Amygdala (tissue), 56 donors: ENCODE measurements around the gene FBN3.

Source experiments
- DNase-seq, 56 donors: peaks; one replicate each; lab custom pipeline; 2025; lab: John Stamatoyannopoulos, UW

Gene FBN3

DNA sequence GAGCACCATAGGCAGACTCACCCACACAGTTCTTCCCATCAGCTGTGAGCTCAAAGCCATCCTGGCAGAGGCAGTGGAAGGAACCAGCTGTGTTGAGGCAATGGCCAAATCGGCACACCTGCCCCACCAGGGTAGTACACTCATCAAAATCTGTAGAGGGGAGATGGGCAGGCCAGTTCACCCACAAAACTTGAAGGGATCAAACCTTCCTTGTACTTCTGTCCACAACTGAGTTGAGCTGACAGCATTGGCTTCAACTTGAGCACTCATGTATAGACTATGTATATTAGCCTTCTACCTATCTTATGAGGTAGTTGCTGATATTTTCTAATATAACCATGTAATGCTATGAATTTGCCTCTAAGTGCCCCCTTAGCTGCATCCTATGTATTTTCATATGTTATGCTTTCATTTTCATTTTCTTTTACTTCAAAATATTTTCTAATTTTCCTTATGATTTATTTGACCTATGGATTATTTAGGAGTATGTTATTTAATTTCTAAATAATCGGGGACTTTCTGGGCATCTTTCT, 54.0 kb downstream of the FBN3 start:
- no peak for DNase-seq

DNA sequence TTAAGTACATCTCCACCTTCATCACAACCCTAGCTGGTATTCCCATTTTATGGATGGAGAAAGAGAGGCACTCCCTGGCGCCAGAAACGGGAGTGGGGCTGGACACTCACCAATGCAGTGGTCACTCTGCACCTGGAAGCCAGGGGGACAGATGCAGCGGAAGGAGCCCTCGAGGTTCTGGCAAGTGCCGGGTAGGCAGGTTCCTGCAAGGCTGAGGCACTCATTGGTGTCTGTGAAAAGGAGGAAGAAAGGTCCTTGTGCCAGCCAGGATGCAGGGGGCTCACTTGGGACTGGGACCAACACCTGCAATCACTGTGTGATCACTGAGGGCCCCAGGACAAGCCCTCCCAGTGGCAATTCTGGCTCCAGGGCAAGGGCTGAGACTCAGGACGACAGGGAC, 55.1 kb downstream of the FBN3 start:
- no peak for DNase-seq

DNA sequence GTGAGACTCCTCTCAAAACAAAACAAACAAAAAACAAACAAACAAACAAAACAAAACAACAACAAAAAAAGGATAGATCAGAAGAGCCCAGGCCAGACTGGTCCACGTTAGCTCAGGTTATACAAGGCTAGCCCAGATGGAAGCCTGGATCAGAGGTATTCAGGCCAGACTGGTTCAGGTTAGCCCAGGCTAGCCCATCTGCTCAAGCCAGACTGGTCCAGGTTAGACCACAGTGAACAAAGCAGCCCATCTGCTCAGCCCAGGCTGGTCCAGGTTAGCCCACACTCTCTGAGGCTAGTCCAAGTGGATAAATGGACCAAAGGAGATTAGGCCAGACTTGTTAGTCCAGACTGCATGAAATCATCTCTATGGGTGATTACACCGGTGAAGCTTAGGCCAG, 55.7 kb downstream of the FBN3 start:
- no peak for DNase-seq

DNA sequence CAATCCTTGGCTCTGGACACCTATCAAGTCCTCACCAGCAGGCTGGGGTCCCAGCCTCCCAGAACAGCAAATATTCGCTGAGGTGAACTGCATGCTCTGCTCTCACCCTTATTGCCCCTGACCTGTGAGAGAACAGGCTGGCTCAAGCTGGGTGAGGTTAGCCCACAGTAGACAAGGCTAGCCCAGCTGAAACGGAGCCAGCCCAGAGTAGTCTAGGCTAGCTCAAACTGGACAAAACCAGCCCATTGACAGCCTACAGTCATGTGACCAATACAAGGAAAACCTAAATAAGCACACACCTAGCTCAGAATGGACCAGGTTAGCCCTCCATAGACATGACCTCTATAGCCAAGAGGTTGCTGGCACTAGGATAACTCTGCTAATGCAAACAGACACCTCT, 58.4 kb downstream of the FBN3 start:
- DNase-seq, result no peak

DNA sequence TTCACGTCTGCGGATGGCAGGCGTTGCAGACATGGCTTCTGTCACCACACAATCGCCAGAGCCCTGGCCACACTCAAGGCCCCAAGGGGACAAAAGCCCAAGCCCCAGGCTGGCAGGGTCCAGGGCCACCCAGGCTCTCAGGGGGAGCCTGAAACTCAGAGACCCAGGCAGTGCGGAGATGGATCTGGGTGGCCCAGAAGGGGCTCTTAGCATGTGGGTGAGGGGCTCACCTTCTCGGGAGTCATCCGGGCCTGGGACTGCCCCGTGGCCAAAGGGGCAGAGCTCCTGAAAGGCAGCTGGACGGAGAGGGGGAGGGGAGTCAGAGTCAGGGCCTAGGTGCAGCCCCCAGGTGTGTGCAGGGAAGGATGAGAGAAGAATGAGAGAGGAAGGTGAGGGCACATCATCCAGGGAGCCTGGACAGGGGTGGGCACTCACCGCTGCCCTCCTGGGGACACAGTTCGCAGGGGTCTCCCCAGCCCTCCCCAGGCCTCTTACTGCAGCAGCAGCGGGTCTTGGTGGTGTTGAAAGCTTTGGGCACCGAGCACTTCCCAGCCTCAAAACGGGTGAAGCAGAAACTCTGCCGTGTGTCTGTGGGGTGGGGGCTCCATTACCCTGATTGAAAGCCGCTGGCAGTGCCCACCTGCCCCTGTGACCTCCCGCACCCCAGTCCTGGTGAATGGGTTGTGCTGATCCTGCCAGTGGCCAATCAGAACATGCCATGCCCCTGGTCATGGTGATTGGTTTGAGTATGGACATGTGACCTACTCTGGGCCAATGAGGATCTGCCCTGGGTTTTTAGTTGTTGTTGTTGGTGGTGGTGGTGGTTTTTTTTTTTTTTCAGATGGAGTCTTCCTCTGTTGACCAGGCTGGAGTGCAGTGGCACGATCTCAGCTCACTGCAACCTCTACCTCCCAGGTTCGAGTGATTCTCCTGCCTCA, 59.5 kb downstream of the FBN3 start:
- DNase-seq, result no peak

DNA sequence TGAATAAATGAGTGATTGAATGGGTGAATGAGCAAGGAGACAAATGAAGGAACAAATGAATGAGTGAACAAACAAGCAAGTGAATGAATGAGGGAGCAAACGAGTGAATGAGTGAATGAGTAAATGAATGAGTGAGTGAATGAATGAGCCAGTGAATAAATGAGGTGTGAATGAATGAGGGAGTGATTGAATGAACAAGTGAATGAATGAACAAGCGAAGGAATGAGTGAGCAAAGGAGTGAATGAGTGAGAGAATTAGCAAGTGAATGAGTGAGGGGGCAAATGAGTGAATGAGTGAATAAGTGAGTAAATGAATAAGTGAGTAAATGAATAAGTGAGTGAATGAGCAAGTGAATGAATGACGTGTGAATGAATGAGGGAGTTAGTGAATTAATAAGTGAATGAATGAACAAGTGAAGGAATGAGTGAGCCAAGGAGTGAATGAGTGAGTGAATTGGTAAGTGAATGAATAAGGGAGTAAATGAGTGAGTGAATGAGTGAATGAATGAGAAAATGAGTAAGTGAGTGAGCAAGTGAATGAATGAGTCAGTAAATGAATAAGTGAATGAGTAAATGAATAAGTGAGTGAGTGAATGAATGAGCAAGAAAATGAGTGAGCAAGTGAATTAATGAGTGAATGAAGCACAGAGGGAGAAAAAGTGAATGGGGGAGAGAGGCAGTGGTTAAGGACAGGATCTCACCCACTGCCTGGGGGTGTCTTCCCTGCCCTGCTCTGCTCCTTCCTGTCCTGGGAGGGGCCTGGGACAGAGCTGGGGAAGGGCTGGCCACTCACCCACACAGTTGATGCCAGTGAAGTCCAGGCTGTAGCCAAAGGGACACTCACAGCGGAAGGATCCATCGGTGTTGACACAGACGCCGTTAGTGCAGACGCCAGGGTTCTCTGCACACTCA, 60.4 kb downstream of the FBN3 start:
- DNase-seq, result no peak

DNA sequence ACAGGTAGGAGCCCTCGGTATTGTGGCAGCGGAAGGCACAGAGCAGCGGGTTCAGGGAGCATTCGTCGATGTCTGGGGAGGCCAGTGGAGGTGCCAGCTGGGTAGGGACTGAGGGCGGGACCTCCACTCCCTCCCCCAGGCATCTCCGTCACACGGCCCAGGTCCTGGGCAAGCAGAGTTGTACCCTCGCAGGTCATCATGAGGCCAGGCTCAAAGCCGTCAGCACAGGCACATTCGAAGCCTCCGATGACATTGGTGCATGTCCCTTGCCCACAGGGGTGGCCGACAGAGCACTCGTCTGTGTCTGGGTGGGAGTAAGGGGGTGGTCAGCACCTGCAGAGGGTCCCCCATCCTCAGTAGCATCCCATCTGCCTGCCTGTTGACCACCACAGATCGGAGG, 61.5 kb downstream of the FBN3 start:
- no peak for DNase-seq

DNA sequence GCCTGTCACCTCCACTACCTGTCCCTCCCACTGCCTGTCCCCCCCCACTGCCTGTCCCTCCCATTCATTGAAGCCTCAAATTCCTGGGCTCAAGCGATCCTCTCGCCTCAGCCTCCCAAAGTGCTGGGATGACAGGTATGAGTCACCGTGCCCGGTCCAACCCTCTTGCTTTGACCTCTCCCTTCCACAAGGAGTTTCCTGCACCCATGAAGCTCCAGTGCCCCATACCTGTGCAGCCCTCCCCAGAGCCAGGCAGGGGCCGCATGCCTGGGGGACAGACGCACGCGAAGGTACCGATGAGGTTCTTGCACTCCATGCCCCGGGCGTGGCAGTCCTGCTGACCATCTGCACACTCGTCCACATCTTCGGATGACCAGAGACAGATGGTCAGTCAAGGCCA, 62.5 kb downstream of the FBN3 start:
- no peak for DNase-seq

DNA sequence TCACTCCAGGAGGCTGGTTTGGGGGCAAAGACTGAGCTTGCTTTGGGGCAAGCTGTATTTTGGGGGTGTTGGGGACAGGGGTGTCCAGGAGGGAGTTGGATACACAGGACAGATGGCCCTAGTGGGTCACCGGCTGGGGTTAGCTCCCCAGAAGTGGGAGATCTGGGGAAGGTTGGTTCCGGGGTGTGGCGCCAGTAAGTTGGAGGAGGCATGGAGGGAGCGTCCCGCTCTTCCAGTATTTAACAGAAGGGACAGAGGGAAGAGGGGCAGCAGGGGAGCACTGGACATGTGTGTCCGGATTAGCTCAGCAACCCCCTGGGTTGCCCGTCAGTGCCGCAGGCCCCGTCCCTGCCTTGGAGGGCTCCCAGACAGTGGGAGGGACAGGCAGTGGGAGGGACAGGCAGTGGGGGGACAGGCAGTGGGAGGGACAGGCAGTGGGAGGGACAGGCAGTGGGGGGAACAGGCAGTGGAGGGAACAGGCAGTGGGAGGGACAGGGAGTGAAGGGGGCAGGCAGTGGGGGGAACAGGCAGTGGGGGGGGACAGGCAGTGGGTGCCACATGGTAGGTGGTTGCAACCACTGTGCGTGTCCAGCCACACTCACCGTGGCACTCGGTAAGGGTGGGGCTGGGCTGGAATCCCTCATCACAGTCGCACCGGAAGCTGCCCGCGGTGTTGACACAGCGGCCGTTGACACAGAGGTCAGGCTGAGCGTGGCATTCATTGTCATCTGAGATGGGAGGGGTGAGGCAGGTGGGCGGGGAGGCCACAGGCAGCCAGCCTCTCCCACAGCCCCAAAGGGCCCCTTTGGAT, 63.6 kb downstream of the FBN3 start:
- no peak for DNase-seq

DNA sequence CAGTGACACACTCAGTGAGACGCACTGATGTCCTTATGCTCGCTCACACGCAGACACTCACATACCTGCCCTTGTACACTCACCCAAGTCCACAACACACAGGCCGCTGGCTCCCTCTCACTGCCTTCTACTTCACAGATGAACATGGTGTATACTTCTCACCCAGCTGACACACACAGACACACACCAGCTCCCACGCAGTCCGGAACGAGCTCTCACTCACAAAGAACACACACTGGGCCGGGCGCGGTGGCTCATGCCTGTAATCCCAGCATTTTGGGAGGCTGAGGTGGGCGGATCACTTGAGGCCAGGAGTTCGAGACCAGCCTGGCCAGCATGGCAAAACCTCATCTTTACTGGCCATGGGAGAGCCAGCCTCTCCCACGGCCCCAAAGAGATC, 65.2 kb downstream of the FBN3 start:
- DNase-seq, result no peak

DNA sequence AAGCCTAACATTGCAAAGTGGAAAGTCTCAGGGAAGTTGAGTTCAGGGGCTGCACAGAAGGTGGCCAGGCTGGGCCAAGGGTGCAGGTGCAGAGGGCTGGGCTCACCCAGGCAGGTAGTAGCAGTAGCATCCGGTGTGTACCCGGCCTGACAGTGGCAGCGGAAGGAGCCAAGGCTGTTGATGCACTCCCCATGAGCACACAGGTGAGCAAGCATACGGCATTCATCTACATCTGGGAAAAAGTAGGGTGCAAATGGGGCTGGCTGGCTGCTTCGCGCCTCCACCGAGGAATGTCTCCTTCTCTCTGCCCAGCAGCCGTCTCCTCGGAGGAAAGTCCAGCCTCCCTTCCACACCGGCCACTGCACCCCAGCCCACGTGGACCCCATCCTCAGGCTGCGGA, 66.3 kb downstream of the FBN3 start:
- no peak for DNase-seq

DNA sequence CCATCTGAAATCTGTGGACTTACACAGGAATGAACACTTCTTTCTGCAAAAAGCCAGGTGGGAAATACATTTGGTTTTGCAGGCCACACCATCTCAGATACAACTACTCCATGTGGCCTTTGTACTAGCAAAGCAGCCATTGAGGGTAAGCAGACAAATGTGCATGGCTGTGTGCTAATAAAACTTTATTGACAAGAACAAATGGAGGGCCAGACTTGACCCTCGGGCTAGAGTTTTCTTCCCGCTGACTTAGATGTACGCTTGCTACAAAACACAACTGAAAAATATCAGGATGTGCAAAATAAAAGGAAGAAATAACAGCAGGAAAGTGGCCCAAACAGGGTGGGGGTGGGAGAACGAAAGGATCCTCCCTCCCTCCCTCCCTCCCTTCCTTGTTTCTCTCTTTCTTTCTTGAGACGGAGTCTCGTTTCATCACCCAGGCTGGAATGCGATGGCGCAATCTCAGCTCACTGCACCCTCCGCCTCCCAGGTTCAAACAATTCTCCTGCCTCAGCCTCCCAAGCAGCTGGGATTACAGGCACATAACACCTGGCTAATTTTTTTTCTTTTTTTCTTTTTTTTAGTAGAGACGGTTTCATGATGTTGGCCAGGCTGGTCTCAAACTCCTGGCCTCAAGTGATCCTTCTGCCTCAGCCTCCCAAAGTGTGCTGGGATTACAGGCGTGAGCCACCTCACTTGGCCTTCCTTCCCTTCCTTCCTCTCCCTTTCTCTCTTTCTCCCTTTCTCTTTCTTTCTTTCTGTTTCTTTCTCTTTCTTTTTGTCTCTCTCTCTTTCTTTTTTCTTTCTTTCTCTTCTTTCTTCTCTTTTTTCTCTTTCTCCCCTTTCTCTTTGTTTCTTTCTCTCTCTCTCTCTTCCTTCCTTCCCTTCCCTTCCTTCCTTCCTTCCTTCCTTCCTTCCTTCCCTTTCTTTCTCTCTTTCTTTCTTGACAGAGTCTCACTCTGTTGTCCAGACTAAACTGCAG, 67.5 kb downstream of the FBN3 start:
- no peak for DNase-seq

DNA sequence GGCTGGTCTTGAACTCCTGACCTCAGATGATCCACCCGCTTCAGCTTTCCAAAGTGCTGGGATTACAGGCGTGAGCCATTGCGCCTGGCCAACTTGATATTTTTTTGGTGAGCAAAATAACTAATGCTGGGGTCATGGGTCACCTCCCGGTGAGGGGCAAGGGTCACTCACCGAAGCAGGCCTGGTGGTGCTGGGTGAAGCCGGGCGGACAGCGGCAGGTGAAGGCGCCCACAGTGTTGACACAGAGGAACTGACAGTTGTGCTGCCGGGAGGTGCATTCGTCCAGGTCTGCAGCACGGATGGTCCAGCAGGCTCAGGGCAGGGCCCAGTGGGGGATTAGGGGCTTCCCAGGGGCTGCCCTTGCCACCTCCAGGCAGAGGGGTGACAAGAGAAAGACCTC, 68.6 kb downstream of the FBN3 start:
- no peak for DNase-seq

DNA sequence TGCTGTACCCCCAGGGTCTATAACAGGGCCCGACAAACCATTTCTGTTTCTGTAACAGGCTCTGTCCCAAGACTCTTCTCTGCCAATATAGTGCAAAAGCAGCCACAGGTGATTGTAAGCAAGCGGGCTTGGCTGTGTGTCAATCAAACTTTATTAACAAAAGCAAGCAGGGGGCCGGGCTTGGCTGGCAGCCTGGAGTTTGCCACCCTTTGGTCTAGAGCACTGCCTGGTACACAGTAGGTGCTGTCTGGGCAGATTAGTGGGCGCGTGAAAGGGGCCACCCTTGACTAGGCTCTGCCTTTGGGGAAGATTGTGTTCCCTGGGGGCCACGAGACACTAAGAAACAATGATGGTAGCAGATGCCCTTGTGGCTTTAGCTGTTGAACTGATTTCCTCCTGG, 69.4 kb downstream of the FBN3 start:
- no peak for DNase-seq

DNA sequence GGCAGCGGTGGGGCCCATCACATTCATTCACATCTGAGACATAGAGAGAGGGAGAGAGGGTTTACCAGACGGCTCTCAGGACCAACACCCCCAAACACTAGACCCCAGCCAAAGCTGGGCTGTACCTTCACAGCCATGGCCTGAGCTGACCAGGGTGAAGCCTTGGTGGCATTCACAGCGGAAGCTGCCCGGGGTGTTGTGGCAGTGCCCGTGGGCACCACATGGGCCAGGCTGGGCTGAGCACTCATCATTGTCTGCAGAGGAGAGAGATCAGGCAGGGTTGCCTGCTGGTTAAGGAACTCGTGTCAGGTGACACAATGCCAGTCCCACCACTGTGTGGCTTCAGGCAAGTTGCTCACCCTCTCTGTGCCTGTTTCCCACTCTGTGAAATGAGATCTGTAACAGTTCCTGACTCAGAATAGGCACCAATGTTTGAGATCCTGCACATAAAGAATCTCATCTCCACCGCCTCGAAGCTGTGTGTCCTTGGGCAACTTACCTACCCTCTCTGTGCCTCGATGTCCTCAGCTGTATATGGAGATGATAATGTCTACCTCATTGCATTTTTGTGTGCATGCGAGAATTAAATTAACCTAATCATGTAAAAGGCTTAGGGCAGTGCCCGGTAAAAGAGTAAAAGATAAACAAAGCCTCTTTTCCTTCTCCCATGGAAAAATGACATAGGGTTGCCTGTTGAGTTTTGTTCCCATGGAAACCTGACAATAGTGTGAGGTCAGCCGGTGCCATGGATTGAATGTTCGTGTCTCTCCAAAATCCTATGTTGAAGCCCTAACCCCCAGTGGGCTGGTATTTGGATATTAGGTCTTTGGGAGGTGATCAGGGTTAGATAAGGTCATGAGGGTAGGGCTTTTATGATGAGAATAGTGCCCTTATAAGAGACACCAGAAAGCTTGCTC, 74.0 kb downstream of the FBN3 start:
- no peak for DNase-seq

DNA sequence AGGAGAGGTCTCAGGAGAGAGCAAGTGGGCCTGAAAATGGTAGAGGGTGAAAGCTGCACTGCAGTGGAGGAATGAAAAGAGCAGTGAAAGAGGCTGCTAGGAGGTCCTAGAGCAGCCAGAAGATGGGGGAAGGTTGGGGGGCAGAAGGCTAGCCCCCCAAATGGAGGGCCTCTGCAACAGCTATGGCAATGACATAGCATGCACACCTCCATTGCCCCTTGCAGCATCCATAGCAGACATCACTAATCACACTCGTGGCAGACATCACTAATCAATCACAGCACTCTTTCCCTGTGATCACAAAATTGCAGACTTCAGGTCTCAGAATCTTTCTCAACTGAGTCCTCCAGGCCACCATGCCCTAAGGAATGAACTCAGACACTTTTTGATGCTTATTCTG, 74.9 kb downstream of the FBN3 start:
- DNase-seq, result no peak

DNA sequence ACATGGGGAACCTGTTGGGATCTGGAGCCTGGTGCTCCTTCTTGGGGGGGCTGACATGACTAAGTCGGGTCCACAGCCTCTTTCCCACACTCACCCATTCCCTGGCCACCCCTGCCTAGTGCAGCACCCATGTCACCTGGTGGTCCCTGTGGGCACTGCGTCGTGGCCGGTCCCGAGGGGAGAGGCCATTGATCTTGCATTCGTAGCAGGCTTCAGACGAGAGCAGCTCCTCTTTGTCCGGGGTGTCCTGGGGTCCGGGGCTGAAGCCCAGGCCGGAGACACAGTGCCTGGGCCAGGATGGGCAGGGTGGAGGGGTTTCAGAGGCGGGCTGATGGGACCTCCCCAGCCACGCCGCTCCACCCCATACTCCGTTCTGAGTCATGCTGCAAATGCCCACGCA, 77.5 kb downstream of the FBN3 start:
- no peak for DNase-seq
